Body of pancreas (tissue), 4 donors: Measurements from ENCODE around the gene SWI5. TPM values are rescaled to one million over a fixed set of nuclear protein-coding genes. Genes with fewer than 3 reads are reported as not detected.

Experiments
- ATAC-seq: fragments of 150-250 bp; one replicate; pipeline ENCODE4 v1.9.1; 2016
- DNase-seq, 4 donors: peaks; one replicate each; pipeline ENCODE4 v3.0.0-alpha.2; 2019
- H3K27ac ChIP-seq, 4 donors: fragments of 200-600 bp; sonication (generic); 1 replicate in 3 of 4; 2 replicates in 1 of 4; pipeline versions ENCODE4 v1.5.1 to v1.6.1; 2016 to 2019; ENCODE audit warnings: mild to moderate bottlenecking in 1 of 4, mixed read lengths in 1 of 4, moderate library complexity in 1 of 4
- H3K27me3 ChIP-seq, 2 donors: fragments of 200-600 bp; sonication (generic); one replicate each; pipeline ENCODE4 v1.6.0; 2016; ENCODE audit warnings: mild to moderate bottlenecking in 1 of 2
- H3K36me3 ChIP-seq, 2 donors: fragments of 200-600 bp; sonication (generic); replicated peaks in 1 of 2; 2 replicates each; pipeline ENCODE4 v1.5.1; 2016; ENCODE audit warnings: low read depth in 2 of 2; ENCODE audit not compliant: insufficient read depth in 1 of 2
- H3K4me1 ChIP-seq: fragments of 200-600 bp; sonication (generic); one replicate; pipeline ENCODE4 v1.6.0; 2016
- H3K4me3 ChIP-seq, 2 donors: fragments of 200-600 bp; sonication (generic); 1 replicate in 1 of 2; 2 replicates in 1 of 2; pipeline ENCODE4 v1.5.1; 2016 to 2019
- H3K9me3 ChIP-seq, 3 donors: fragments of 200-600 bp; sonication (generic); 1 replicate in 2 of 3; 2 replicates in 1 of 3; pipeline ENCODE4 v1.5.1; 2016
- POLR2A ChIP-seq, 3 donors: fragments of 450-650 bp; IDR thresholded peaks; one replicate each; pipeline ENCODE4 v1.6.1; 2016; ENCODE audit warnings: antibody characterized with exemption in 3 of 3, mild to moderate bottlenecking in 2 of 3
- WGBS, 2 donors: methylation state at CpG; one replicate each; pipeline ENCODE4 v1.1.5; 2017; 5-methylcytosine and 5-hydroxymethylcytosine counted together
- intact Hi-C: fragments of 100-400 bp; cut with DNase I; formaldehyde crosslinking; loops from one replicate; pipeline ENCODE4 v1.15.1; 2023
- total RNA-seq, 2 donors: library from RNA; depleted of rRNA; stranded (reverse); fragments of >200 nt; gene quantifications; one replicate each; pipeline ENCODE4 v1.1.0, GENCODE V29; 2016
- TF ChIP-seq, protein P1 (sequence below), 7 experiments: fragments of 450-650 bp in 4 of 7; fragments of 200-600 bp in 3 of 7; sonication (generic) in 3 of 7; IDR thresholded peaks; one replicate each; pipeline ENCODE4 v1.5.1; 2016 to 2019; ENCODE audit warnings: antibody characterized with exemption in 7 of 7

The SWI5 gene
- total RNA-seq, 2 donors from 2014 or later: 14.5 to 20.1 TPM

- H3K9me3 ChIP-seq: no peaks in the 10 kb centered on the region
- 70 to 78% methylated on average over 17 to 20 of the region's 20 CpGs for WGBS, 2 donors
- no peaks in the 10 kb centered on the region for H3K36me3 ChIP-seq
- intact Hi-C loops: no loop called here
- no peak overlapping the region for H3K27ac ChIP-seq
- ATAC-seq: no peak
- H3K4me1 ChIP-seq: peaks cover 7% of the 10 kb centered on the region
- H3K27me3 ChIP-seq: no peaks in the 10 kb centered on the region
- no peak for DNase-seq
- H3K4me3 ChIP-seq: no peak overlapping the region
- TF ChIP-seq, protein P1, sequence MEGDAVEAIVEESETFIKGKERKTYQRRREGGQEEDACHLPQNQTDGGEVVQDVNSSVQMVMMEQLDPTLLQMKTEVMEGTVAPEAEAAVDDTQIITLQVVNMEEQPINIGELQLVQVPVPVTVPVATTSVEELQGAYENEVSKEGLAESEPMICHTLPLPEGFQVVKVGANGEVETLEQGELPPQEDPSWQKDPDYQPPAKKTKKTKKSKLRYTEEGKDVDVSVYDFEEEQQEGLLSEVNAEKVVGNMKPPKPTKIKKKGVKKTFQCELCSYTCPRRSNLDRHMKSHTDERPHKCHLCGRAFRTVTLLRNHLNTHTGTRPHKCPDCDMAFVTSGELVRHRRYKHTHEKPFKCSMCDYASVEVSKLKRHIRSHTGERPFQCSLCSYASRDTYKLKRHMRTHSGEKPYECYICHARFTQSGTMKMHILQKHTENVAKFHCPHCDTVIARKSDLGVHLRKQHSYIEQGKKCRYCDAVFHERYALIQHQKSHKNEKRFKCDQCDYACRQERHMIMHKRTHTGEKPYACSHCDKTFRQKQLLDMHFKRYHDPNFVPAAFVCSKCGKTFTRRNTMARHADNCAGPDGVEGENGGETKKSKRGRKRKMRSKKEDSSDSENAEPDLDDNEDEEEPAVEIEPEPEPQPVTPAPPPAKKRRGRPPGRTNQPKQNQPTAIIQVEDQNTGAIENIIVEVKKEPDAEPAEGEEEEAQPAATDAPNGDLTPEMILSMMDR (IDR thresholded peaks at IDR 0.05): no peak
- no peak for TF ChIP-seq POLR2A (IDR thresholded peaks at IDR 0.05)
Measured at GRCh38 chr9:128298535-128299482, 22.7 kb downstream of the SWI5 start.

DNA sequence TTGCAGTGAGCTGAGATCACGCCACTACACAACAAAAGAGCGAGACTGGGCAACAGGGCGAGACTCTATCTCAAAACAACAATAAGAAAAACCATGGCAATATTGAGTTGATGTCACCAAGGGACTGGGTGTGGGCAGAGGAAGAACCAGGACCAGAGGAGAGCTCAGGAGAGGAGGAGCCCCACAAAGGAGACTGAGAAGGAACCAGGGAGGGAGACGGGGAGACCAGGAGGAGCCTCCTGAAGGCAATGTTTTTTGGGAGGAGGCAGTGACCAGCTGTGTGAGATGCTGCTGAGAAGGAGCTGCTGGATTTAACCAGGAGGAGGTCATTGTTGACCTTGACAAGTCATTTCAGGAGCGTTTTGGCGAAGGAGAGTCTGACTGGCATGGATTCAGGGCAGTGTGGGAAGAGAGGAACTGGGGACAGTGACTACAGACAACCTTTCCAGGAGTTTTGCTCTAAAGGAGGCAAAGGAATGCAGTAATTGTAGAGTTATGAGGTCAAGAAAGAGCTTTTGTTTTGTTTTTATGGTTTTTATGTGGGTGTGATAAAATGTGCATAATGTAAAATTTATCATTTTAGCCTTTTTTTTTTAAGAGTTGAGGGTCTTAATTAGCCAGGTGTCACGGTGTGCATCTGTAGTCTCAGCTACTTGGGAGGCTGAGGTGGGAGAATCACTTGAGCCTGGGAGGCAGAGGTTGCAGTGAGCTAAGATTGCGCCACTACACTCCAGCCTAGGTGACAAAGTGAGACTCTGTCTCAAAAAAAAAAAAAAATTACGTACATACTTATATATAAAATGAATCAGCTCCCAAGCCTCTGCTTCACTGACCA, 28.3 kb downstream of the SWI5 start:
- Histone ChIP-seq H3K36me3 (no peaks in the 10 kb centered on the region), H3K4me3 (no peak overlapping the region), H3K27ac (no peak overlapping the region), H3K4me1 (no peaks in the 10 kb centered on the region), H3K27me3 (no peaks in the 10 kb centered on the region), H3K9me3 (no peaks in the 10 kb centered on the region)
- intact Hi-C loops: no loop called here
- WGBS, 2 donors: 72 to 79% methylated on average over 9 of the region's 9 CpGs
- DNase-seq (no peak), ATAC-seq (no peak)
- TF ChIP-seq, protein P1 (IDR thresholded peaks at IDR 0.05): no peak
- no peak for TF ChIP-seq POLR2A (IDR thresholded peaks at IDR 0.05)

- Histone ChIP-seq H3K9me3 (no peaks in the 10 kb centered on the region), H3K27me3 (no peaks in the 10 kb centered on the region), H3K4me3 (no peak overlapping the region), H3K4me1 (no peaks in the 10 kb centered on the region), H3K27ac (no peak overlapping the region), H3K36me3 (peaks cover 0 to 5% of the 10 kb centered on the region in 2 donors)
- TF ChIP-seq, protein P1 (IDR thresholded peaks at IDR 0.05): no peak
- no peak for TF ChIP-seq POLR2A (IDR thresholded peaks at IDR 0.05)
- intact Hi-C loops: no loop called here
- DNase-seq: no peak
- no peak for ATAC-seq
- WGBS, 2 donors: 53 to 60% methylated on average over 5 of the region's 5 CpGs
Measured at GRCh38 chr9:128304971-128305288, 28.9 kb downstream of the SWI5 start.

DNA sequence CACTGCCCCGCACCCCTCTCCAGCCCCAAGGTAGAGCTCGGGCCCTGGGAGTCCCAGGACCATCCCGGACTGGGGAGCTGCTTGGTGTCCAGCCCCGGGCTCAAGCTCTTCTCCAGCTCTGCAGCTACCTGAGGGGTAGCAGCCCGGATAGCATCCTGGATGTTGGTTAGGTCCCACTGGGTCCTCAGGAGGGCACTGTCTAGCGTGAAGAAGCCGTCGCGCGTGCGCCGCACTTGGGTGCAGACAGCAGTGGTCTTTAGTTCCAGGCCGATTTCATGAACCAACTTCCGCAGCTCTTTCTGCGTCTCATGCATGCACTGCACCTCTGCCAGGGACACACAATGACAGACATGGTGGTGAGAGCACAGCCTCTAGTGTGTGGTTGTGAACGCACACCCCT, 33.5 kb downstream of the SWI5 start:
- intact Hi-C loops: no loop called here
- ATAC-seq: no peak
- 86 to 91% methylated on average over 4 to 14 of the region's 16 CpGs for WGBS, 2 donors
- TF ChIP-seq, protein P1 (IDR thresholded peaks at IDR 0.05): no peak
- no peak for TF ChIP-seq POLR2A (IDR thresholded peaks at IDR 0.05)
- Histone ChIP-seq H3K9me3 (no peaks in the 10 kb centered on the region), H3K27ac (no peak overlapping the region), H3K4me3 (no peak overlapping the region), H3K36me3 (peaks cover 0 to 14% of the 10 kb centered on the region in 2 donors), H3K4me1 (no peaks in the 10 kb centered on the region), H3K27me3 (no peaks in the 10 kb centered on the region)
- no peak for DNase-seq
